ENCODE measurements around the gene OR6B1. TPM values are rescaled to one million over a fixed set of nuclear protein-coding genes. Genes with fewer than 3 reads are reported as not detected.

OR6B1 gene
- total and polyA plus RNA-seq, 2 experiments from 2014 or later = not detected

DNA sequence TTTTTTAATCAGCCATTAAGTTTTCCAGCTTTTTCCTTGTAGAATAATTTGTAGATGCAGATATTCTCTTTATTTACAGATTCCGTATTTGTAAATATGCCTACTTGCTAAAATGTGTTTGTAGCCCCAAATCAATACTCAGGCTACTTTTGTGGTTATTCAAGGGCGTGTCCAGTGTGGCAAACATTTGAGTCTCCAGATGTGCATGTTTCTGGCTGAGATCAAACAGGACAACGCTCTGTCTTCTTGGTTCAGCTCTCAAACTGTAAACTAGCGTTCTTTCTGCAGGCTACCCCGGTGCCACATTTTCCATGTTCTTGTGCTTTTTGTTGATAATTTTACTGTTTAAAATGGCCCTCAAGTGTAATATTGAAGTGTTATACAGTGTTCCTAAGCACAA lies 32.4 kb downstream of the OR6B1 start (continued):
- TF ChIP-seq, protein P1, sequence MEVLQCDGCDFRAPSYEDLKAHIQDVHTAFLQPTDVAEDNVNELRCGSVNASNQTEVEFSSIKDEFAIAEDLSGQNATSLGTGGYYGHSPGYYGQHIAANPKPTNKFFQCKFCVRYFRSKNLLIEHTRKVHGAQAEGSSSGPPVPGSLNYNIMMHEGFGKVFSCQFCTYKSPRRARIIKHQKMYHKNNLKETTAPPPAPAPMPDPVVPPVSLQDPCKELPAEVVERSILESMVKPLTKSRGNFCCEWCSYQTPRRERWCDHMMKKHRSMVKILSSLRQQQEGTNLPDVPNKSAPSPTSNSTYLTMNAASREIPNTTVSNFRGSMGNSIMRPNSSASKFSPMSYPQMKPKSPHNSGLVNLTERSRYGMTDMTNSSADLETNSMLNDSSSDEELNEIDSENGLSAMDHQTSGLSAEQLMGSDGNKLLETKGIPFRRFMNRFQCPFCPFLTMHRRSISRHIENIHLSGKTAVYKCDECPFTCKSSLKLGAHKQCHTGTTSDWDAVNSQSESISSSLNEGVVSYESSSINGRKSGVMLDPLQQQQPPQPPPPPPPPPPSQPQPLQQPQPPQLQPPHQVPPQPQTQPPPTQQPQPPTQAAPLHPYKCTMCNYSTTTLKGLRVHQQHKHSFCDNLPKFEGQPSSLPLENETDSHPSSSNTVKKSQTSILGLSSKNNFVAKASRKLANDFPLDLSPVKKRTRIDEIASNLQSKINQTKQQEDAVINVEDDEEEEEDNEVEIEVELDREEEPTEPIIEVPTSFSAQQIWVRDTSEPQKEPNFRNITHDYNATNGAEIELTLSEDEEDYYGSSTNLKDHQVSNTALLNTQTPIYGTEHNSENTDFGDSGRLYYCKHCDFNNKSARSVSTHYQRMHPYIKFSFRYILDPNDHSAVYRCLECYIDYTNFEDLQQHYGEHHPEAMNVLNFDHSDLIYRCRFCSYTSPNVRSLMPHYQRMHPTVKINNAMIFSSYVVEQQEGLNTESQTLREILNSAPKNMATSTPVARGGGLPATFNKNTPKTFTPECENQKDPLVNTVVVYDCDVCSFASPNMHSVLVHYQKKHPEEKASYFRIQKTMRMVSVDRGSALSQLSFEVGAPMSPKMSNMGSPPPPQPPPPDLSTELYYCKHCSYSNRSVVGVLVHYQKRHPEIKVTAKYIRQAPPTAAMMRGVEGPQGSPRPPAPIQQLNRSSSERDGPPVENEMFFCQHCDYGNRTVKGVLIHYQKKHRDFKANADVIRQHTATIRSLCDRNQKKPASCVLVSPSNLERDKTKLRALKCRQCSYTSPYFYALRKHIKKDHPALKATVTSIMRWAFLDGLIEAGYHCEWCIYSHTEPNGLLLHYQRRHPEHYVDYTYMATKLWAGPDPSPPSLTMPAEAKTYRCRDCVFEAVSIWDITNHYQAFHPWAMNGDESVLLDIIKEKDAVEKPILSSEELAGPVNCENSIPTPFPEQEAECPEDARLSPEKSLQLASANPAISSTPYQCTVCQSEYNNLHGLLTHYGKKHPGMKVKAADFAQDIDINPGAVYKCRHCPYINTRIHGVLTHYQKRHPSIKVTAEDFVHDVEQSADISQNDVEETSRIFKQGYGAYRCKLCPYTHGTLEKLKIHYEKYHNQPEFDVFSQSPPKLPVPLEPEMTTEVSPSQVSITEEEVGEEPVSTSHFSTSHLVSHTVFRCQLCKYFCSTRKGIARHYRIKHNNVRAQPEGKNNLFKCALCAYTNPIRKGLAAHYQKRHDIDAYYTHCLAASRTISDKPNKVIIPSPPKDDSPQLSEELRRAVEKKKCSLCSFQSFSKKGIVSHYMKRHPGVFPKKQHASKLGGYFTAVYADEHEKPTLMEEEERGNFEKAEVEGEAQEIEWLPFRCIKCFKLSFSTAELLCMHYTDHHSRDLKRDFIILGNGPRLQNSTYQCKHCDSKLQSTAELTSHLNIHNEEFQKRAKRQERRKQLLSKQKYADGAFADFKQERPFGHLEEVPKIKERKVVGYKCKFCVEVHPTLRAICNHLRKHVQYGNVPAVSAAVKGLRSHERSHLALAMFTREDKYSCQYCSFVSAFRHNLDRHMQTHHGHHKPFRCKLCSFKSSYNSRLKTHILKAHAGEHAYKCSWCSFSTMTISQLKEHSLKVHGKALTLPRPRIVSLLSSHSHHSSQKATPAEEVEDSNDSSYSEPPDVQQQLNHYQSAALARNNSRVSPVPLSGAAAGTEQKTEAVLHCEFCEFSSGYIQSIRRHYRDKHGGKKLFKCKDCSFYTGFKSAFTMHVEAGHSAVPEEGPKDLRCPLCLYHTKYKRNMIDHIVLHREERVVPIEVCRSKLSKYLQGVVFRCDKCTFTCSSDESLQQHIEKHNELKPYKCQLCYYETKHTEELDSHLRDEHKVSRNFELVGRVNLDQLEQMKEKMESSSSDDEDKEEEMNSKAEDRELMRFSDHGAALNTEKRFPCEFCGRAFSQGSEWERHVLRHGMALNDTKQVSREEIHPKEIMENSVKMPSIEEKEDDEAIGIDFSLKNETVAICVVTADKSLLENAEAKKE (CRISPR knock-in tag; IDR thresholded peaks at IDR 0.05) = no peak

DNA sequence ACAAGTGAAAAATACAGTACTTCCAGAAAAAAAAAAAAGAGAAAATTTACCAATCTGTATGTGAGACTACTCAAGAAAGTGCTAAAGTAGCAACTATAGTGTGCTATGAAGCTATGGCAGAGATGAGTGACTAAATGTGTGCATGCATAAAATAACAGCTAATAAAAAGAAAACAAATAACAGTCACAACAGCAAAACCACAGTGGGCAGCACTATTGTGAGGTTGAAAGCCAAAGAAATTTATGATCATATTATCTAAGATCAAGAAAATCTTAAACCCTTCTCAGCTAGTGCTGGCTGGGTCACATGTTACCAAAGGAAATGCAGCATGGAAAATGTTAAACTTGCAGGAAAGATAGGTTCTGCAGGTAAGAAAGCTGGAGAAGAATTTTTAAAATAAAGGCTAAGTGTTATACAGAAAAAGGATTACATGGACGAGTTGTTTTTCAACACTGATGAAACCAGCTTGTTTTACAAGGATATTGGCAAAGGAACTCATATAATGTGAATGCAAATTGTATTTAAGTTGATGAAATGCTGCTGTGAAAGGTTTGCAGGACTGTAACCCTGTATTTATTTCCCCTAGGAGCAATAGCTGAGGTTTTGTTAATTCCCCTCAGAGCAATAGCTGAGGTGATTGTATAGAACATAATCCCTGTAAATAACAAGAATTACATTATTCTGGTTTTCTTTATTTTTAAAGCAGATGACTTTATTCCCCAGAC lies 33.0 kb downstream of the OR6B1 start:
- Histone ChIP-seq H3K27ac (ENCODE audit: low read depth) (no peak overlapping the region), H3K4me3 (no peak overlapping the region), H3F3A (replicated peaks; ENCODE audit: low read depth) (no peaks in the 10 kb centered on the region), H3K27me3 (ENCODE audit: insufficient read depth) (no peaks in the 10 kb centered on the region), H3K9me2 (ENCODE audit: insufficient read depth) (peaks cover 9% of the 10 kb centered on the region), H3K36me3 (ENCODE audit: insufficient read depth) (no peaks in the 10 kb centered on the region), H3K4me2 (no peak overlapping the region), H3K4me1 (ENCODE audit: insufficient read depth) (no peaks in the 10 kb centered on the region), H2AFZ (0 out of 2 replicates have a peak overlapping the region, but pooled peaks have one; percentile 57), H3K79me2 (replicated peaks; ENCODE audit: insufficient read depth) (no peaks in the 10 kb centered on the region), H4K20me1 (replicated peaks; ENCODE audit: insufficient read depth) (no peaks in the 10 kb centered on the region)
- DNase-seq (ENCODE audit: low spot score) = no peak
- TF ChIP-seq POLR2AphosphoS5 (IDR thresholded peaks at IDR 0.05; ENCODE audit: low read depth) (no peak), NANOG (IDR thresholded peaks at IDR 0.05; ENCODE audit: borderline replicate concordance) (no peak)
- no peak for ATAC-seq
- H3K9me3 Mint-ChIP-seq = no peaks in the 10 kb centered on the region
- H3K4me1 Mint-ChIP-seq = peaks cover 3% of the 10 kb centered on the region; the same call in 2 of the 3 replicates
- no peak overlapping the region for H3K27ac Mint-ChIP-seq
- H3K27me3 Mint-ChIP-seq (ENCODE audit: insufficient read depth, low read depth, poor library complexity) = no peaks in the 10 kb centered on the region
- H3K4me3 Mint-ChIP-seq = no peak overlapping the region
- H3K36me3 Mint-ChIP-seq (ENCODE audit: low read depth) = no peaks in the 10 kb centered on the region

GRCh38 chr7:144035385-144035784 lies 35.3 kb downstream of the OR6B1 start:
- ATAC-seq (no peak), DNase-seq (ENCODE audit: low spot score) (no peak)
- Histone ChIP-seq H3F3A (replicated peaks; ENCODE audit: low read depth) (no peaks in the 10 kb centered on the region), H3K27me3 (ENCODE audit: insufficient read depth) (no peaks in the 10 kb centered on the region), H3K27ac (ENCODE audit: low read depth) (no peak overlapping the region), H3K79me2 (replicated peaks; ENCODE audit: insufficient read depth) (no peaks in the 10 kb centered on the region), H2AFZ (peak overlapping the region; percentile 21; the same call in 1 of the 2 replicates), H3K36me3 (ENCODE audit: insufficient read depth) (no peaks in the 10 kb centered on the region), H3K4me3 (no peak overlapping the region), H3K4me2 (no peak overlapping the region), H3K4me1 (ENCODE audit: insufficient read depth) (no peaks in the 10 kb centered on the region), H4K20me1 (replicated peaks; ENCODE audit: insufficient read depth) (no peaks in the 10 kb centered on the region), H3K9me2 (ENCODE audit: insufficient read depth) (peaks cover 9% of the 10 kb centered on the region)
- Mint-ChIP-seq H3K4me3 (no peak overlapping the region), H3K27me3 (ENCODE audit: insufficient read depth, low read depth, poor library complexity) (no peaks in the 10 kb centered on the region), H3K4me1 (peaks cover 3% of the 10 kb centered on the region; the same call in 2 of the 3 replicates), H3K27ac (no peak overlapping the region), H3K36me3 (ENCODE audit: low read depth) (no peaks in the 10 kb centered on the region), H3K9me3 (no peaks in the 10 kb centered on the region)
- TF ChIP-seq POLR2AphosphoS5 (IDR thresholded peaks at IDR 0.05; ENCODE audit: low read depth) (no peak), ZNF114 (CRISPR knock-in tag; IDR thresholded peaks at IDR 0.05) (no peak), JUNB (IDR thresholded peaks at IDR 0.05; ENCODE audit: unreplicated experiment) (no peak), CTCF (conservative IDR thresholded peaks at IDR 0.05; ENCODE audit: low read depth in 2 of 2) (no peak), ZNF331 (CRISPR knock-in tag; IDR thresholded peaks at IDR 0.05; ENCODE audit: low read depth) (no peak)
